GM18861 (cell line): ENCODE measurements around the gene TESK2.

Experiments used
- ATAC-seq: cut with Tn5 transposase; IDR thresholded peaks from one replicate; pipeline ENCODE4 v1.9.1; 2021; ENCODE audit not compliant: unreplicated experiment

The TESK2 gene

GRCh38 chr1:45314266-45314665 is 176.7 kb downstream of the TESK2 start:
- no peak for ATAC-seq

GRCh38 chr1:45306905-45307304 is 184.1 kb downstream of the TESK2 start:
- ATAC-seq = no peak

- ATAC-seq = no peak
Measured at GRCh38 chr1:45306319-45306718, 184.6 kb downstream of the TESK2 start.

GRCh38 chr1:45305231-45305630 is 185.7 kb downstream of the TESK2 start:
- no peak for ATAC-seq

- no peak for ATAC-seq
Measured at GRCh38 chr1:45304311-45305081, 186.5 kb downstream of the TESK2 start.

GRCh38 chr1:45303520-45304310 is 187.2 kb downstream of the TESK2 start:
- peak; percentile 50 for ATAC-seq

- no peak for ATAC-seq
Measured at GRCh38 chr1:45302505-45303150, 188.3 kb downstream of the TESK2 start.

- no peak for ATAC-seq
Measured at GRCh38 chr1:45300669-45300997, 190.3 kb downstream of the TESK2 start.

- no peak for ATAC-seq
Measured at GRCh38 chr1:45299981-45300668, 190.8 kb downstream of the TESK2 start.

GRCh38 chr1:45299296-45299695 is 191.7 kb downstream of the TESK2 start:
- ATAC-seq = no peak

GRCh38 chr1:45297666-45298356 is 193.2 kb downstream of the TESK2 start:
- ATAC-seq = no peak
